Liver (tissue), 9 donors: Measurements from ENCODE around the gene ITGB1. TPM values are rescaled to one million over a fixed set of nuclear protein-coding genes. Genes with fewer than 3 reads are reported as not detected.

ENCODE experiments used
- DNase-seq: peaks from one replicate; pipeline ENCODE4 v3.0.0-alpha.2; 2017; ENCODE audit warnings: low spot score
- H3K27ac ChIP-seq, 2 donors: one replicate each; pipeline ENCODE4 v1.7.0; 2013; ENCODE audit warnings: inconsistent platforms in 2 of 2, low read length in 2 of 2, control low read depth in 1 of 2, low read depth in 1 of 2, mild to moderate bottlenecking in 1 of 2
- H3K27me3 ChIP-seq, 4 donors: one replicate each; pipeline versions ENCODE4 v1.6.1 to v1.7.0; 2013; ENCODE audit warnings: low read length in 3 of 4, inconsistent platforms in 1 of 4, mild to moderate bottlenecking in 1 of 4, moderate library complexity in 1 of 4; ENCODE audit not compliant: control insufficient read depth in 4 of 4, insufficient read depth in 4 of 4
- H3K36me3 ChIP-seq, 4 donors: one replicate each; pipeline versions ENCODE4 v1.6.1 to v1.7.0; 2013; ENCODE audit warnings: low read length in 3 of 4, mild to moderate bottlenecking in 3 of 4, low read depth in 1 of 4, moderate library complexity in 1 of 4; ENCODE audit not compliant: control insufficient read depth in 4 of 4, insufficient read depth in 3 of 4
- H3K4me1 ChIP-seq, 4 donors: one replicate each; pipeline versions ENCODE4 v1.6.1 to v1.7.0; 2013; ENCODE audit warnings: low read length in 3 of 4, mild to moderate bottlenecking in 3 of 4, moderate library complexity in 1 of 4; ENCODE audit not compliant: control insufficient read depth in 4 of 4, insufficient read depth in 4 of 4
- H3K4me3 ChIP-seq, 3 donors: one replicate each; pipeline versions ENCODE4 v1.6.1 to v1.7.0; 2013; ENCODE audit warnings: low read length in 3 of 3, control low read depth in 1 of 3, low read depth in 1 of 3, mild to moderate bottlenecking in 1 of 3
- H3K9ac ChIP-seq, 2 donors: one replicate each; pipeline ENCODE4 v1.7.0; 2013; ENCODE audit warnings: low read length in 2 of 2, mild to moderate bottlenecking in 2 of 2, moderate library complexity in 2 of 2, control low read depth in 1 of 2, low read depth in 1 of 2
- H3K9me3 ChIP-seq, 4 donors: one replicate each; pipeline versions ENCODE4 v1.6.1 to v1.7.0; 2013; ENCODE audit warnings: low read length in 3 of 4; ENCODE audit not compliant: control insufficient read depth in 4 of 4
- ATF3 ChIP-seq: IDR thresholded peaks from 2 replicates; pipeline ENCODE4 v1.6.1; 2016; ENCODE audit warnings: antibody characterized with exemption
- CTCF ChIP-seq: fragments of 150-350 bp; IDR thresholded peaks from 2 replicates; pipeline ENCODE4 v1.5.1; 2017; ENCODE audit warnings: improper control_type of control experiment, low read depth, low read length; ENCODE audit not compliant: missing input control
- EGR1 ChIP-seq, 2 donors: IDR thresholded peaks; 2 replicates each; pipeline ENCODE4 v1.6.1; 2016 to 2018; ENCODE audit warnings: antibody characterized with exemption in 2 of 2, low read depth in 2 of 2
- FOXA1 ChIP-seq: IDR thresholded peaks from 2 replicates; pipeline ENCODE4 v1.6.1; 2016; ENCODE audit warnings: antibody characterized with exemption
- FOXA2 ChIP-seq: IDR thresholded peaks from 2 replicates; pipeline ENCODE4 v1.6.1; 2016; ENCODE audit warnings: antibody characterized with exemption
- GABPA ChIP-seq, 2 donors: IDR thresholded peaks in 1 of 2; conservative IDR thresholded peaks in 1 of 2; 2 replicates each; pipeline ENCODE4 v1.6.1; 2016; ENCODE audit warnings: antibody characterized with exemption in 2 of 2, mild to moderate bottlenecking in 1 of 2, moderate library complexity in 1 of 2
- HNF4A ChIP-seq, 2 donors: conservative IDR thresholded peaks; 2 replicates each; pipeline ENCODE4 v1.6.1; 2016; ENCODE audit warnings: antibody characterized with exemption in 2 of 2, mild to moderate bottlenecking in 2 of 2
- HNF4G ChIP-seq: IDR thresholded peaks from 2 replicates; pipeline ENCODE4 v1.6.1; 2016; ENCODE audit warnings: antibody characterized with exemption
- MAX ChIP-seq: IDR thresholded peaks from 2 replicates; pipeline ENCODE4 v1.6.1; 2016; ENCODE audit warnings: antibody characterized with exemption
- NR2F2 ChIP-seq: IDR thresholded peaks from 2 replicates; pipeline ENCODE4 v1.6.1; 2016; ENCODE audit warnings: antibody characterized with exemption
- RAD21 ChIP-seq, 2 donors: IDR thresholded peaks; 2 replicates each; pipeline ENCODE4 v1.6.1; 2016; ENCODE audit warnings: antibody characterized with exemption in 2 of 2, mild to moderate bottlenecking in 2 of 2
- REST ChIP-seq: IDR thresholded peaks from 2 replicates; pipeline ENCODE4 v1.6.1; 2016; ENCODE audit warnings: antibody characterized with exemption, mild to moderate bottlenecking
- RXRA ChIP-seq, 2 donors: IDR thresholded peaks; 2 replicates each; pipeline ENCODE4 v1.6.1; 2017 to 2018; ENCODE audit warnings: antibody characterized with exemption in 2 of 2, mild to moderate bottlenecking in 1 of 2
- SP1 ChIP-seq: IDR thresholded peaks from 2 replicates; pipeline ENCODE4 v1.6.1; 2018; ENCODE audit warnings: antibody characterized with exemption, mild to moderate bottlenecking
- TAF1 ChIP-seq: conservative IDR thresholded peaks from 2 replicates; pipeline ENCODE4 v1.6.1; 2016; ENCODE audit warnings: antibody characterized with exemption, mild to moderate bottlenecking
- ZBTB33 ChIP-seq: IDR thresholded peaks from 2 replicates; pipeline ENCODE4 v1.6.1; 2016; ENCODE audit warnings: antibody characterized with exemption
- WGBS: extraction: QIAGEN DNeasy Blood & Tissue Kit; methylation state at CpG from one replicate; pipeline ENCODE4 v1.1.7; 2013; 5-methylcytosine and 5-hydroxymethylcytosine counted together
- polyA plus RNA-seq, 2 donors: library from polyadenylated mRNA; stranded (reverse) in 1 of 2; unstranded in 1 of 2; fragments of 200-250 nt in 1 of 2; fragments of >200 nt in 1 of 2; fragmentation: Nextera tagmentation in 1 of 2; extraction: Ambion mirVana in 1 of 2; gene quantifications; one replicate each; pipeline versions ENCODE4 v1.2.1 to v1.2.3, GENCODE V29; 2013 to 2015
- total RNA-seq, 2 donors: library from RNA; depleted of rRNA; stranded (reverse); fragments of >200 nt; gene quantifications; one replicate each; pipeline ENCODE4 v1.2.3, GENCODE V29; 2014
- donor health status: healthy.
- donor health status: healthy.
- donor health status: healthy.
- donor health status: healthy.
- donor health status: healthy.

ITGB1 gene
- total and polyA plus RNA-seq, 4 donors, result 109 to 308 (median 221) TPM

- Histone ChIP-seq H3K9ac (no peak overlapping the region), H3K27ac (no peak overlapping the region), H3K36me3 (no peaks in the 10 kb centered on the region), H3K4me3 (no peak overlapping the region), H3K4me1 (no peaks in the 10 kb centered on the region), H3K9me3 (no peaks in the 10 kb centered on the region), H3K27me3 (no peaks in the 10 kb centered on the region)
- 98% methylated on average over 1 of the region's 1 CpG for WGBS
- no peak for DNase-seq
- TF ChIP-seq RXRA (IDR thresholded peaks at IDR 0.05) (no peak), ATF3 (no peak), CTCF (no peak), HNF4G (no peak), NR2F2 (no peak), RAD21 (IDR thresholded peaks at IDR 0.05) (no peak), FOXA2 (no peak), TAF1 (no peak), MAX (no peak), FOXA1 (no peak), EGR1 (IDR thresholded peaks at IDR 0.05; ENCODE audit: low read depth in 2 of 2) (no peak)
Observed at GRCh38 chr10:32889631-32890212, 68.3 kb downstream of the ITGB1 start.

- Histone ChIP-seq H3K36me3 (no peaks in the 10 kb centered on the region), H3K9ac (no peak overlapping the region), H3K4me3 (no peak overlapping the region), H3K27ac (no peak overlapping the region), H3K9me3 (no peaks in the 10 kb centered on the region), H3K27me3 (no peaks in the 10 kb centered on the region), H3K4me1 (no peaks in the 10 kb centered on the region)
- no peak for DNase-seq
- 95% methylated on average over 11 of the region's 11 CpGs for WGBS
- TF ChIP-seq ZBTB33, result no peak
Observed at GRCh38 chr10:32888161-32888927, 69.7 kb downstream of the ITGB1 start.

- H3K9me3 ChIP-seq, result no peaks in the 10 kb centered on the region
- DNase-seq, result no peak
- H3K27me3 ChIP-seq, result no peaks in the 10 kb centered on the region
- no peak overlapping the region for H3K9ac ChIP-seq
- no peaks in the 10 kb centered on the region for H3K4me1 ChIP-seq
- WGBS, result 92% methylated on average over 7 of the region's 7 CpGs
- no peak overlapping the region for H3K27ac ChIP-seq
- H3K36me3 ChIP-seq, result no peaks in the 10 kb centered on the region
- H3K4me3 ChIP-seq, result no peak overlapping the region
- TF ChIP-seq TAF1, result no peak
- TF ChIP-seq CTCF, result no peak
- no peak for TF ChIP-seq NR2F2
- TF ChIP-seq SP1, result no peak
- TF ChIP-seq HNF4A (conservative IDR thresholded peaks at IDR 0.05), result no peak
- no peak for TF ChIP-seq REST
- TF ChIP-seq RXRA (IDR thresholded peaks at IDR 0.05), result no peak
- no peak for TF ChIP-seq HNF4G
- no peak for TF ChIP-seq FOXA2
- no peak for TF ChIP-seq FOXA1
- no peak for TF ChIP-seq GABPA (IDR thresholded peaks at IDR 0.05 in 1 of 2, conservative IDR thresholded peaks at IDR 0.05 in 1 of 2)
Observed at GRCh38 chr10:32887481-32887880, 70.5 kb downstream of the ITGB1 start.
